Stimulated activated memory B cell treated with anti-CD40 and anti-IgM and Interleukin-4, amounts not matched to agents 10 μg/mL and 1 μg/mL and 100 μg/mL, for 72 hours (primary cell): Measurements from ENCODE around the gene SHOC2.
"Not testable (repeated sequence)": the region's sequence is repeated elsewhere in the genome, so short reads cannot be mapped to it uniquely, and the experiment has no call there.

Experiments used
- ATAC-seq: fragments of 150-1000 bp; cut with Tn5 transposase; 2 replicates; pipeline ENCODE4 v1.10.0; 2021
- H3K27ac Mint-ChIP-seq: one replicate; pipeline ENCODE4 v1.8.0; 2022; ENCODE audit warnings: mild to moderate bottlenecking, mixed read lengths
- H3K27me3 Mint-ChIP-seq: one replicate; pipeline ENCODE4 v1.8.0; 2022; ENCODE audit warnings: mixed read lengths
- H3K36me3 Mint-ChIP-seq: one replicate; pipeline ENCODE4 v1.8.0; 2022; ENCODE audit warnings: mixed read lengths
- H3K4me1 Mint-ChIP-seq: one replicate; pipeline ENCODE4 v1.8.0; 2022; ENCODE audit warnings: mixed read lengths
- H3K4me3 Mint-ChIP-seq: one replicate; pipeline ENCODE4 v1.8.0; 2022; ENCODE audit warnings: mild to moderate bottlenecking, moderate library complexity, mixed read lengths
- H3K9me3 Mint-ChIP-seq: one replicate; pipeline ENCODE4 v1.8.0; 2022; ENCODE audit warnings: mixed read lengths

The SHOC2 gene

GRCh38 chr10:110892602-110893288 lies 26.7 kb upstream of the SHOC2 start:
- Mint-ChIP-seq H3K27ac (no peak overlapping the region), H3K4me1 (peaks cover 21% of the 10 kb centered on the region), H3K27me3 (no peaks in the 10 kb centered on the region), H3K4me3 (no peak overlapping the region), H3K36me3 (peaks cover 27% of the 10 kb centered on the region), H3K9me3 (no peaks in the 10 kb centered on the region)
- no peak for ATAC-seq

GRCh38 chr10:110893559-110894179 lies 25.7 kb upstream of the SHOC2 start:
- H3K4me1 Mint-ChIP-seq: peaks cover 21% of the 10 kb centered on the region

DNA sequence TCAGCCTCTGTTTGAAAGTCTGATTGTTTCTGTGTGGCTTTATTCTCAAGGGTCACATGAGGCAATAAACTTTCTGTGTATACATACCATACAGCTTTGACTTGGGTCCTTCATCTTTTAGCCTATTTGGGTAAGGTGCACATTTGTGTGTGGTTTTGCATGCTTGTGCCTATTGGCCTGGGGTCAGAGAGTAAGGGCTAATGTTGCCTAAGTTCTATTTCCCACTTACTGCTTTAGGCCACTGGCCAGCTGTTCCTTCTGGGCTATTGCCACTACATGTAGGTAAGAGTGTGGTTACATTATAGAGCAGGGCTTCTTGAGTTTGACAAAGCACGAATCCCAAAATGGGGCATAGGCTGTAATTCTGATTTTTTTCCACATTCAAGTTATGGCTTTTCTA lies 22.2 kb upstream of the SHOC2 start:
- ATAC-seq: no peak
- H3K4me1 Mint-ChIP-seq: peaks cover 21% of the 10 kb centered on the region
- no peaks in the 10 kb centered on the region for H3K27me3 Mint-ChIP-seq
- peak overlapping the region; percentile 58 for H3K27ac Mint-ChIP-seq
- H3K4me3 Mint-ChIP-seq: no peak overlapping the region
- H3K9me3 Mint-ChIP-seq: no peaks in the 10 kb centered on the region
- H3K36me3 Mint-ChIP-seq: peaks cover 24% of the 10 kb centered on the region

More at GRCh38 chr10:110893559-110894179, 25.7 kb upstream of the SHOC2 start:
- Mint-ChIP-seq H3K36me3 (peaks cover 32% of the 10 kb centered on the region), H3K27me3 (no peaks in the 10 kb centered on the region), H3K27ac (no peak overlapping the region), H3K4me3 (no peak overlapping the region), H3K9me3 (no peaks in the 10 kb centered on the region)
- ATAC-seq: peak; percentile 80

DNA sequence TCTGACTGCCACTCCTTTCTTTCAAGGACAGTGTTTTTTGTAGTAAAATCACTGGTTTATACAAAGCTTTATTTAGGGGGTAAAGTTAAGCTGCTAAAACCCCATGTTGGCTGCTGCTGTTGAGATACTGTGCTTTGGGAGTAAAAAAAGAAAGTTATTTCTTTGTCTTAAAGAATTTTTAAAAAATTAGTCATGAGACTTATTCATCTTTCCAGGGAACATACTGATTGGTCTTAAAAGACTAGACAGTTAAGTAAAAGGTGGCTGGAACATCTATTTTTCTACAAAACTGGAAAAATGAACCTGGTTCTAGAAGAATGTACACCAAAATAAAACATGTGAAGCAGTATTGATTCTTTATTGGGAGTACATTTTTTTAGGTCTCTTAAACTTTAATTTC lies 21.0 kb upstream of the SHOC2 start:
- Mint-ChIP-seq H3K27ac (no peak overlapping the region), H3K4me3 (no peak overlapping the region), H3K9me3 (no peaks in the 10 kb centered on the region), H3K4me1 (peaks cover 33% of the 10 kb centered on the region), H3K36me3 (peaks cover 35% of the 10 kb centered on the region), H3K27me3 (no peaks in the 10 kb centered on the region)
- ATAC-seq: no peak

GRCh38 chr10:110900983-110901382 lies 18.4 kb upstream of the SHOC2 start:
- H3K27me3 Mint-ChIP-seq: no peaks in the 10 kb centered on the region
- H3K4me3 Mint-ChIP-seq: no peak overlapping the region
- no peaks in the 10 kb centered on the region for H3K9me3 Mint-ChIP-seq
- peaks cover 25% of the 10 kb centered on the region for H3K4me1 Mint-ChIP-seq
- peaks cover 24% of the 10 kb centered on the region for H3K36me3 Mint-ChIP-seq
- ATAC-seq: no peak
- no peak overlapping the region for H3K27ac Mint-ChIP-seq

DNA sequence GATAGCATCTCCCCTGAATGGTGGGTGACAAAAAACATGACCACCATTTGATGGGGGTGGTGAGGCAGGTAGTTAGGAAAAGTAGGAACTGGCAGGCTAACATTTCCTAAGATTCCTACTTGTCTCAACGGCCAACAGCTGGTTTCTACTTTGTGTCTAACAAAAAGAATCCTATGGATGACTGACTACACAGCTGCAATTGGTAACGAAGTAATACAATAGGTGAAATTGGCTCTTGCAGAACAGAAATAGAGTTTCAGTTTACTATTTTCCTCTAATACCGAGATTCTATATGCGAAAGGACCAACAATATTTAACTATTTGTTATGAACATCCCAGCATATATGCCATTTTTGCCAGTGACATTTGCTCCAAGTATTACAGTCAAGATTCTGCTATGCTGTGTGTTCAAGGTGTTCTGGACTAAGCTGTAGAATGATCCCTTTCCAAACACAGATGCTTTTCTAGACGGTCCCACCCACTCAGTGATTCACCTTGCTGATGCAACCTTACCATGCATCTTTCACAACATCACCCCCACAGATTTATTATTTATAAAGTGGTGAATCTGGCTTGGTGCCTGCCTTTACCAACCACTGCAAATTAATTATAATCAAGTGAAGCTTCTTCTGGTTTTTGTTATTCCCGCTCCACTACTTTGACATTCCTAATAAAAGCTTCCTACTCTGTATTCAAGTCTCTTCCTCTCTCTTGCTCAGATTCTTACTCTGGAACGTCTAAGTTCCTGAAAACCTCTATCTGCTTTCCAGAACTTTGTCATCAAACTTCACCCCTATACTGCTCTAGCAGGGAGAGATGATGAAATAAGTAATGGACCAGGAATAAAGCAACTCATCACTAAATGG lies 17.2 kb upstream of the SHOC2 start:
- H3K9me3 Mint-ChIP-seq: no peaks in the 10 kb centered on the region
- no peaks in the 10 kb centered on the region for H3K27me3 Mint-ChIP-seq
- peaks cover 14% of the 10 kb centered on the region for H3K4me1 Mint-ChIP-seq
- peak overlapping the region; percentile 40 for H3K27ac Mint-ChIP-seq
- no peak overlapping the region for H3K4me3 Mint-ChIP-seq
- no peak for ATAC-seq
- peaks cover 22% of the 10 kb centered on the region for H3K36me3 Mint-ChIP-seq

DNA sequence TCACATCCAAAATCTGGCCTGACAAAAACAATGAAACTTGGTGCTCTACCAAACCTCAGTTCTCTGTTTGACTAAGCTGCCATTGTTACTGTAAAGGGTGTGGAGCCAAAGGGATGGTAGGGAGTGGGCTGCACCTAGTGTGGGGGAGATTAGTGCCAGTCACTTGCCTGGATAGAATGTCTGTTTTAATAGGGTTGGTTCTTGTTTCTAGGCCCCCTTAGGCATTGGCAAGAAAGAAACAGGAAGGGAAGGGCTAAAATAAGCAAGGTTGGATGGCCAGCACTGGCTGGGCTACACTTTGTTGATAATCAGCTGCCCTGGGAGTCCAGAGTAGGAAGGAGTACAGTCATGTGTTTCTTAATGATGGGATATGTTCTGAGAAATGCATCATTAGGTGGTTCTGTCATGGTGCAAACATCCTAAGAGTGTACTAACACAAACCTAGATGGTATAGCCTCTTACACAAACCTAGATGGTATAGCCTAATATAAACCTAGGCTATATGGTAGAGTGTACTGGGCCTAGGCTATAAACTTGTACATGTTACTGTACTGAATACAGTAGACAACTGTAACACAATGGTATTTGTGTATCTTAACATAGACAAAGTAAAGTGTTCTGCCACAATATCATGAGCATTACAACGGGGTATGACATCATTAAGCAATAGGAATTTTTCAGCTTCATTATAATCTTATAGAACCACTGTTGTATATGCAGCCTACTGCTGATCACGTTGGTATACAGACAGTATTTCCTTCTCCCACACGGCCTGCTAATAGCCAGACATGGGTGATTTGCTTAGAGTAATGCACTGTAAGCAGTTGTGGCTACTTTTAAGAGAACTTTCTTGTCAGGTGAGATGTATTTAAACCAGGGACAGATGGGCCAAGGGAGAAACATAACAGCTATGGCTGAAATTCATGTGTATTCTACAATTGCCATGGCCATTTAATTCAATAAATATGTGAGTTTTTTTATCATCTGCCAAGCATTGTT lies 15.8 kb upstream of the SHOC2 start:
- Mint-ChIP-seq H3K4me3 (no peak overlapping the region), H3K36me3 (peaks cover 16% of the 10 kb centered on the region), H3K27me3 (no peaks in the 10 kb centered on the region), H3K9me3 (no peaks in the 10 kb centered on the region), H3K4me1 (peaks cover 14% of the 10 kb centered on the region), H3K27ac (peak overlapping the region; percentile 40)
- ATAC-seq: no peak

- peaks cover 13% of the 10 kb centered on the region for H3K36me3 Mint-ChIP-seq
- no peaks in the 10 kb centered on the region for H3K9me3 Mint-ChIP-seq
- no peak overlapping the region for H3K4me3 Mint-ChIP-seq
- H3K27me3 Mint-ChIP-seq: no peaks in the 10 kb centered on the region
- ATAC-seq: no peak
- peaks cover 11% of the 10 kb centered on the region for H3K4me1 Mint-ChIP-seq
- H3K27ac Mint-ChIP-seq: no peak overlapping the region
These were observed 9.3 kb upstream of the SHOC2 start for GRCh38 chr10:110910138-110910537.

GRCh38 chr10:110912374-110912773 lies 7.0 kb upstream of the SHOC2 start:
- Mint-ChIP-seq H3K36me3 (peaks cover 9% of the 10 kb centered on the region), H3K27me3 (no peaks in the 10 kb centered on the region), H3K27ac (no peak overlapping the region), H3K4me3 (no peak overlapping the region), H3K9me3 (no peaks in the 10 kb centered on the region), H3K4me1 (peaks cover 20% of the 10 kb centered on the region)
- ATAC-seq: no peak

DNA sequence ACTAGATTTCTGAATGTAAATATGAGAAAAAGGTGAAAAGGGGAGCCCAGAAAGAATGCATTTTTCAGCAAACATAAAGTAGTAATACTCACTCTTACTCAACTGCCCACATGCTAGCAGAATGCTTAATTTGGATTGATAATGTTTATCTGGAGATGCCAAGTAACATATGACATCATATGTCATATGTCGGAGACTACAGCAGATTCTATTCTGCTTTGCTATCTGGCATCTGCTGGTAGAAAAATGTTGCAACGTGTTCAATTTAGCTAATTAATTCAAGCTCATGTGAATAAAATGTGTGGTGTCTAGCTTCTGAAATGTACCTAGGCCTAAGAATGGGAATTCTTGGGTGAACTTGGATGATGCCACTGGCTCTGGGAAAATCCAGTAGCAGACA lies 5.0 kb upstream of the SHOC2 start:
- H3K27me3 Mint-ChIP-seq: no peaks in the 10 kb centered on the region
- peak overlapping the region; percentile 27 for H3K27ac Mint-ChIP-seq
- ATAC-seq: no peak
- peaks cover 30% of the 10 kb centered on the region for H3K4me1 Mint-ChIP-seq
- H3K36me3 Mint-ChIP-seq: peaks cover 9% of the 10 kb centered on the region
- no peak overlapping the region for H3K4me3 Mint-ChIP-seq
- no peaks in the 10 kb centered on the region for H3K9me3 Mint-ChIP-seq

- Mint-ChIP-seq H3K27me3 (no peaks in the 10 kb centered on the region), H3K27ac (peak overlapping the region; percentile 72), H3K4me3 (no peak overlapping the region), H3K36me3 (peaks cover 9% of the 10 kb centered on the region), H3K4me1 (peaks cover 29% of the 10 kb centered on the region), H3K9me3 (no peaks in the 10 kb centered on the region)
- ATAC-seq: no peak
These were observed 4.4 kb upstream of the SHOC2 start for GRCh38 chr10:110915035-110915434.

GRCh38 chr10:110915600-110915999 lies 3.8 kb upstream of the SHOC2 start:
- peak overlapping the region; percentile 72 for H3K27ac Mint-ChIP-seq
- H3K9me3 Mint-ChIP-seq, H3K36me3 Mint-ChIP-seq, ATAC-seq, H3K27me3 Mint-ChIP-seq, H3K4me3 Mint-ChIP-seq: not testable (repeated sequence)
- peaks cover 24% of the 10 kb centered on the region for H3K4me1 Mint-ChIP-seq

GRCh38 chr10:110916554-110917346 lies 2.7 kb upstream of the SHOC2 start:
- Mint-ChIP-seq H3K9me3 (no peaks in the 10 kb centered on the region), H3K27me3 (no peaks in the 10 kb centered on the region), H3K4me1 (peaks cover 24% of the 10 kb centered on the region), H3K4me3 (no peak overlapping the region), H3K36me3 (no peaks in the 10 kb centered on the region), H3K27ac (no peak overlapping the region)
- ATAC-seq: no peak

DNA sequence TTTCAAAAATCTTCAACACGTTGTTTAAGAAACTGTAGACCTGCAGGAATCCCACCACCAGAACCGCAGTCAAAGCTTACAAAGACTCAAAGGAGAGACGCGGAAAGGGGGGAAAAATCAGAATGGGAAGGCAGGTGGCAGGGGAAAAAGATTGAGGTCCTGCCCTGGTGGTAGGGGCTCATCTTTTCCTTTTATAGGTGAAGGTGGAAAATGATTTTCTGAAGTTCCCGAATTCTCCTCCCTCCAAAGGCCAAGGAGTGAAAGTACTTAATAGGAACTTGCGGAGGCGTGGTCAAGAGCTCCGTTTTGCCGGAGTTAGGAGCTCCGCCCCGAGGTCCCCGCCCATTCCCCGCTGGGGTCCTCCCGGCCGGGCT lies 1.1 kb upstream of the SHOC2 start:
- Mint-ChIP-seq H3K4me1 (peaks cover 27% of the 10 kb centered on the region), H3K27me3 (no peaks in the 10 kb centered on the region), H3K9me3 (no peaks in the 10 kb centered on the region), H3K27ac (peak overlapping the region; percentile 92), H3K36me3 (no peaks in the 10 kb centered on the region), H3K4me3 (peak overlapping the region; percentile 100)
- no peak for ATAC-seq
